NCI-H510A (cell line): ENCODE measurements around the gene USP30.

Source experiments
- DNase-seq: peaks from one replicate; lab custom pipeline; 2025; lab: John Stamatoyannopoulos, UW

The USP30 gene

GRCh38 chr12:109126784-109127183 lies 74.4 kb downstream of the USP30 start:
- DNase-seq: no peak

GRCh38 chr12:109127533-109128242 lies 75.3 kb downstream of the USP30 start:
- no peak for DNase-seq

- no peak for DNase-seq
Observed at GRCh38 chr12:109130297-109131153, 78.1 kb downstream of the USP30 start.

GRCh38 chr12:109131154-109132050 lies 79.0 kb downstream of the USP30 start:
- peak; percentile 32 for DNase-seq

DNA sequence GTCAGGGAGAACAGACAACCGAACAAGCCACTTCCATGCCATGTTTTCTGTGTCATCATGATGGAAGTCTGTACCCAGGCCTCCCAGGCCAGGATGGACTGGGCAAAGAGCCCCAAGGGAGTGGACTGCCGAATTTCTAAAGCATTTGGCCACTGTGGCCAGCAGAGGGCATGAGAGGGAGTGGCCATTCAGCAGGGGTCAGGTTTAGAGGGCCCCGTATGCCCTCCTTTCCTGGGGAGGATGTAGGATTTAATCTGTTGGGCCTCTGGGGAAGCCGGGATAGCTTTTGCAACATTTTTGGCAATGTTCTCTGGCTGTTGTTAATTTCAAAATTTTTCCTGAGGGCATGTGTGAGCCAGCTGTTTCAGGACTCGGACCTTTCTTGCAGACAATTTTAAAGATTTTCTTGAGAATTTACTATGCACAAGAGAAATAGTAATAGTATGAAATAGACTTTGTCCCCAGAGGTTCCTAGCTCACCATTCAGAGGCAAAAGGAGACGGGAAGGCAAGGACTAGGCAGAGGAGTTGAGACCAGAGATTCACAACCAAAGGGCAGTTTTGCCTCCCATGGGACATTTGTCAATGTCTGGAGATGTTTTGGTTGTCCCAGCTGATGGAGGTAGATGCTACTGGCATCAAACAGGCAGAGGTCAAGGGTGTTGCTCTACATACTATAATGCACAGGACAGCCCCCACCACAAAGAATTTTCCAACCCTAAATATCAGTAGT lies 82.0 kb downstream of the USP30 start:
- DNase-seq: no peak

DNA sequence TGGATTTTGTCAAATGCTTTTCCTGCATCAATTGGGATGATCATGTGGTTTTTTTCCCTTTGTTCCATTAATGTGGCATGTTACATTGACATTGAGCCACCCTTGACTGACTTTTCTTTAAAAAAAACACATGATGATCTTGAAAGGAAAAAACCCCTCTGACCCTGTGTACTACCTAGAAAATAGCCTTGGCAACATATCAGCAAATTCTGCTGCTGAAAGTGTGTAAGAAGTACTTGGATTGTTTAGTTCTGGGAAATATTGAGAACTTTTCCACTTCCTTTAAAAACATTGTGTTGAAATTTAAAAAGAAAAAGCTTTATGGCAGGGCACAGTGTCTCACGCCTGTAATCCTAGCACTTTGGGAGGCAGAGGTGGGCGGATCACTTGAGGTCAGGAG lies 84.7 kb downstream of the USP30 start:
- no peak for DNase-seq
